Small intestine (tissue), 7 donors: ENCODE data around the gene EYS. TPM values are rescaled to one million over a fixed set of nuclear protein-coding genes. Genes with fewer than 3 reads are reported as not detected.
A peak's percentile ranks its signal among the peaks of the same experiment; 100 is the strongest.

Source experiments
- DNase-seq, 2 donors: peaks; one replicate each; pipeline versions ENCODE4 v3.0.0 to v3.0.0-alpha.2; 2013
- FAIRE-seq: peaks from 2 replicates; lab custom pipeline; 2012; peaks lifted over from hg19 to GRCh38; lab: Jason Lieb, UNC
- H3K27ac ChIP-seq, 3 donors: one replicate each; pipeline ENCODE4 v1.5.1; 2013; ENCODE audit warnings: low read length in 2 of 3, mild to moderate bottlenecking in 2 of 3, control low read depth in 1 of 3, inconsistent platforms in 1 of 3, low read depth in 1 of 3, moderate library complexity in 1 of 3
- H3K27me3 ChIP-seq, 3 donors: one replicate each; pipeline ENCODE4 v1.6.1; 2013; ENCODE audit warnings: low read length in 3 of 3, inconsistent platforms in 1 of 3; ENCODE audit not compliant: control insufficient read depth in 3 of 3, insufficient read depth in 3 of 3
- H3K36me3 ChIP-seq, 3 donors: one replicate each; pipeline ENCODE4 v1.6.1; 2013; ENCODE audit warnings: low read length in 3 of 3, inconsistent platforms in 1 of 3, low read depth in 1 of 3, mild to moderate bottlenecking in 1 of 3, moderate library complexity in 1 of 3; ENCODE audit not compliant: control insufficient read depth in 3 of 3, insufficient read depth in 2 of 3
- H3K4me1 ChIP-seq, 3 donors: one replicate each; pipeline ENCODE4 v1.6.1; 2013; ENCODE audit warnings: low read length in 2 of 3, inconsistent platforms in 1 of 3, low read depth in 1 of 3, mild to moderate bottlenecking in 1 of 3, moderate library complexity in 1 of 3; ENCODE audit not compliant: control insufficient read depth in 3 of 3, insufficient read depth in 2 of 3
- H3K4me3 ChIP-seq, 3 donors: one replicate each; pipeline ENCODE4 v1.5.1; 2013; ENCODE audit warnings: low read length in 3 of 3, control low read depth in 1 of 3, inconsistent platforms in 1 of 3, low read depth in 1 of 3, mild to moderate bottlenecking in 1 of 3, moderate library complexity in 1 of 3
- H3K9me3 ChIP-seq, 2 donors: one replicate each; pipeline ENCODE4 v1.6.1; 2013; ENCODE audit warnings: low read depth in 1 of 2, low read length in 1 of 2; ENCODE audit not compliant: control insufficient read depth in 2 of 2, insufficient read depth in 1 of 2
- WGBS, 3 donors: extraction: QIAGEN DNeasy Blood & Tissue Kit; methylation state at CpG; one replicate each; pipeline ENCODE4 v1.1.7; 2013; 5-methylcytosine and 5-hydroxymethylcytosine counted together
- polyA plus RNA-seq, 4 donors: library from polyadenylated mRNA; stranded (reverse) in 3 of 4; unstranded in 1 of 4; fragments of 200-250 nt in 3 of 4; fragments of 120-200 nt in 1 of 4; gene quantifications; one replicate each; pipeline versions ENCODE4 v1.2.1 to v1.2.3, GENCODE V29; 2013
- donor health status: healthy with polysubstance abuse.
- donor health status: control.
- donor health status: control.
- donor health status: Bipolar disorder and iron deficiency.
- donor health status: healthy.

EYS gene
- polyA plus RNA-seq, 4 donors: 0.78 TPM; not detected in 3

- no peak overlapping the region for H3K4me3 ChIP-seq
- no peaks in the 10 kb centered on the region for H3K27me3 ChIP-seq
- peak in 1 of 2 donors; percentile 96 for DNase-seq
- H3K4me1 ChIP-seq: no peaks in the 10 kb centered on the region
- H3K9me3 ChIP-seq: no peaks in the 10 kb centered on the region
- H3K27ac ChIP-seq: peak overlapping the region in 1 of 3 donors; percentile 63
- FAIRE-seq: peak; percentile 90
- H3K36me3 ChIP-seq: peaks cover 0 to 3% (median 0%) of the 10 kb centered on the region in 3 donors
- 15 to 51% (median 35%) methylated on average over 1 of the region's 1 CpG for WGBS, 3 donors
These were observed 1923.9 kb downstream of the EYS start for GRCh38 chr6:63783096-63783495.

- Histone ChIP-seq H3K27me3 (no peaks in the 10 kb centered on the region), H3K4me1 (peaks cover 0 to 5% (median 0%) of the 10 kb centered on the region in 3 donors), H3K9me3 (no peaks in the 10 kb centered on the region), H3K27ac (no peak overlapping the region), H3K36me3 (no peaks in the 10 kb centered on the region), H3K4me3 (no peak overlapping the region)
- FAIRE-seq: no peak
- WGBS, 3 donors: 66 to 80% (median 76%) methylated on average over 1 of the region's 1 CpG
- no peak for DNase-seq
These were observed 1932.1 kb downstream of the EYS start for GRCh38 chr6:63774961-63775360.

- no peak for FAIRE-seq
- 34 to 70% (median 42%) methylated on average over 2 of the region's 2 CpGs for WGBS, 3 donors
- peak in 1 of 2 donors; percentile 15 for DNase-seq
These were observed 1933.8 kb downstream of the EYS start for GRCh38 chr6:63773200-63773599.

GRCh38 chr6:63765828-63766227 lies 1941.2 kb downstream of the EYS start:
- no peak overlapping the region for H3K4me3 ChIP-seq
- no peaks in the 10 kb centered on the region for H3K36me3 ChIP-seq
- 58 to 78% (median 78%) methylated on average over 2 of the region's 2 CpGs for WGBS, 3 donors
- H3K27me3 ChIP-seq: no peaks in the 10 kb centered on the region
- H3K27ac ChIP-seq: no peak overlapping the region
- H3K9me3 ChIP-seq: peaks cover 0 to 2% of the 10 kb centered on the region in 2 donors
- FAIRE-seq (no peak), DNase-seq (no peak)
- H3K4me1 ChIP-seq: no peaks in the 10 kb centered on the region

More at GRCh38 chr6:63773200-63773599, 1933.8 kb downstream of the EYS start:
- no peaks in the 10 kb centered on the region for H3K36me3 ChIP-seq
- no peak overlapping the region for H3K27ac ChIP-seq
- H3K4me3 ChIP-seq: no peak overlapping the region
- no peaks in the 10 kb centered on the region for H3K9me3 ChIP-seq
- no peaks in the 10 kb centered on the region for H3K27me3 ChIP-seq
- peaks cover 0 to 5% (median 0%) of the 10 kb centered on the region in 3 donors for H3K4me1 ChIP-seq

GRCh38 chr6:63764318-63764916 lies 1942.6 kb downstream of the EYS start:
- DNase-seq: peak; percentile 61 to 67
- WGBS, 3 donors: 24 to 25% (median 25%) methylated on average over 4 of the region's 4 CpGs
- peaks cover 0 to 2% of the 10 kb centered on the region in 2 donors for H3K9me3 ChIP-seq
- H3K27ac ChIP-seq: no peak overlapping the region
- H3K4me1 ChIP-seq: no peaks in the 10 kb centered on the region
- no peaks in the 10 kb centered on the region for H3K36me3 ChIP-seq
- H3K27me3 ChIP-seq: no peaks in the 10 kb centered on the region
- FAIRE-seq: peak; percentile 97
- no peak overlapping the region for H3K4me3 ChIP-seq

- Histone ChIP-seq H3K27me3 (no peaks in the 10 kb centered on the region), H3K27ac (no peak overlapping the region), H3K4me1 (no peaks in the 10 kb centered on the region), H3K4me3 (no peak overlapping the region), H3K9me3 (peaks cover 0 to 5% of the 10 kb centered on the region in 2 donors), H3K36me3 (peaks cover 0 to 3% (median 0%) of the 10 kb centered on the region in 3 donors)
- DNase-seq (no peak), FAIRE-seq (peak; percentile 57)
These were observed 1946.8 kb downstream of the EYS start for GRCh38 chr6:63760199-63760598.

- no peak for FAIRE-seq
- Histone ChIP-seq H3K4me3 (no peak overlapping the region), H3K27me3 (no peaks in the 10 kb centered on the region)
These were observed 1947.4 kb downstream of the EYS start for GRCh38 chr6:63759605-63760105.

GRCh38 chr6:63757826-63758225 lies 1949.2 kb downstream of the EYS start:
- H3K4me1 ChIP-seq: no peaks in the 10 kb centered on the region
- H3K27ac ChIP-seq: peak overlapping the region in 1 of 3 donors; percentile 13
- DNase-seq (no peak), FAIRE-seq (no peak)
- H3K36me3 ChIP-seq: peaks cover 0 to 3% (median 0%) of the 10 kb centered on the region in 3 donors
- 70 to 92% (median 80%) methylated on average over 1 of the region's 1 CpG for WGBS, 3 donors
- H3K4me3 ChIP-seq: no peak overlapping the region
- peaks cover 0 to 8% of the 10 kb centered on the region in 2 donors for H3K9me3 ChIP-seq
- H3K27me3 ChIP-seq: no peaks in the 10 kb centered on the region

More at GRCh38 chr6:63759605-63760105, 1947.4 kb downstream of the EYS start:
- DNase-seq: no peak
- no peaks in the 10 kb centered on the region for H3K4me1 ChIP-seq
- peaks cover 0 to 3% (median 0%) of the 10 kb centered on the region in 3 donors for H3K36me3 ChIP-seq
- peaks cover 0 to 5% of the 10 kb centered on the region in 2 donors for H3K9me3 ChIP-seq
- no peak overlapping the region for H3K27ac ChIP-seq
